CD14-positive monocyte (primary cell): Measurements from ENCODE around the gene ZNF865. TPM values are rescaled to one million over a fixed set of nuclear protein-coding genes. Genes with fewer than 3 reads are reported as not detected.

Source experiments
- DNase-seq, 3 donors: peaks; one replicate each; pipeline ENCODE4 v3.0.0-alpha.2; 2011 to 2022
- H2AFZ ChIP-seq: 2 replicates; pipeline ENCODE4 v1.6.0; 2012; ENCODE audit warnings: mild to moderate bottlenecking, low read depth, low read length, inconsistent platforms; ENCODE audit not compliant: insufficient read depth, poor library complexity, severe bottlenecking
- H3K27ac ChIP-seq, 2 donors: 1 replicate in 1 of 2; 2 replicates in 1 of 2; pipeline ENCODE4 v1.5.1; 2012 to 2013; ENCODE audit warnings: low read length in 2 of 2, control low read depth in 1 of 2, inconsistent platforms in 1 of 2, low read depth in 1 of 2, mild to moderate bottlenecking in 1 of 2
- H3K27me3 ChIP-seq, 2 donors: one replicate each; pipeline versions ENCODE4 v1.6.0 to v1.6.1; 2011 to 2013; ENCODE audit warnings: low read length in 2 of 2; ENCODE audit not compliant: control insufficient read depth in 2 of 2, insufficient read depth in 2 of 2
- H3K36me3 ChIP-seq, 2 donors: replicated peaks in 1 of 2; 1 replicate in 1 of 2; 2 replicates in 1 of 2; pipeline versions ENCODE4 v1.5.1 to v1.6.1; 2012 to 2013; ENCODE audit warnings: low read length in 2 of 2, control low read depth in 1 of 2, inconsistent platforms in 1 of 2, mild to moderate bottlenecking in 1 of 2; ENCODE audit not compliant: insufficient read depth in 2 of 2, control insufficient read depth in 1 of 2
- H3K4me1 ChIP-seq, 2 donors: 1 replicate in 1 of 2; 2 replicates in 1 of 2; pipeline versions ENCODE4 v1.5.1 to v1.6.1; 2012 to 2013; ENCODE audit warnings: low read length in 2 of 2, control low read depth in 1 of 2, inconsistent platforms in 1 of 2, mild to moderate bottlenecking in 1 of 2, moderate library complexity in 1 of 2; ENCODE audit not compliant: insufficient read depth in 2 of 2, control insufficient read depth in 1 of 2
- H3K4me2 ChIP-seq: replicated peaks from 2 replicates; pipeline ENCODE3; 2012; ENCODE audit warnings: low read length, moderate library complexity, mild to moderate bottlenecking; ENCODE audit not compliant: poor library complexity, severe bottlenecking; ENCODE audit errors: extremely low read depth
- H3K4me3 ChIP-seq, 3 experiments: fragments of 200-600 bp in 1 of 3; sonication (generic) in 1 of 3; replicated peaks in 1 of 3; 1 replicate in 2 of 3; 2 replicates in 1 of 3; pipeline ENCODE4 v1.5.1; 2011 to 2013; ENCODE audit warnings: low read length in 3 of 3, mild to moderate bottlenecking in 3 of 3, control low read depth in 2 of 3, low read depth in 2 of 3, inconsistent platforms in 1 of 3, moderate library complexity in 1 of 3
- H3K79me2 ChIP-seq: 2 replicates; pipeline ENCODE4 v1.6.0; 2012; ENCODE audit warnings: mild to moderate bottlenecking, control low read depth, inconsistent platforms, low read length, moderate library complexity; ENCODE audit not compliant: insufficient read depth
- H3K9ac ChIP-seq: 2 replicates; pipeline ENCODE4 v1.6.0; 2017; ENCODE audit warnings: low read length, mild to moderate bottlenecking; ENCODE audit not compliant: insufficient read depth, poor library complexity, severe bottlenecking
- H3K9me3 ChIP-seq, 2 donors: replicated peaks in 1 of 2; 1 replicate in 1 of 2; 2 replicates in 1 of 2; pipeline versions ENCODE4 v1.5.1 to v1.6.1; 2012 to 2013; ENCODE audit warnings: low read length in 2 of 2, control low read depth in 1 of 2; ENCODE audit not compliant: control insufficient read depth in 1 of 2, insufficient read depth in 1 of 2
- H4K20me1 ChIP-seq: 2 replicates; pipeline ENCODE4 v1.6.0; 2012; ENCODE audit warnings: mild to moderate bottlenecking, low read length, control low read depth, moderate library complexity; ENCODE audit not compliant: insufficient read depth
- H3K27ac Mint-ChIP-seq, 7 donors: one replicate each; pipeline ENCODE4 v1.8.0; 2020; ENCODE audit warnings: mild to moderate bottlenecking in 7 of 7, mixed read lengths in 7 of 7, moderate library complexity in 6 of 7, inconsistent platforms in 2 of 7
- H3K27me3 Mint-ChIP-seq, 3 donors: one replicate each; pipeline ENCODE4 v1.8.0; 2021 to 2022; ENCODE audit warnings: low read depth in 3 of 3, mild to moderate bottlenecking in 3 of 3, mixed read lengths in 3 of 3, moderate library complexity in 3 of 3, inconsistent platforms in 1 of 3
- H3K36me3 Mint-ChIP-seq, 2 donors: one replicate each; pipeline ENCODE4 v1.8.0; 2020; ENCODE audit warnings: mixed read lengths in 2 of 2, inconsistent platforms in 1 of 2, mild to moderate bottlenecking in 1 of 2
- H3K4me1 Mint-ChIP-seq: one replicate; pipeline ENCODE4 v1.8.0; 2020; ENCODE audit warnings: mild to moderate bottlenecking, mixed read lengths
- H3K4me3 Mint-ChIP-seq, 2 donors: one replicate each; pipeline ENCODE4 v1.8.0; 2020; ENCODE audit warnings: mild to moderate bottlenecking in 2 of 2, mixed read lengths in 2 of 2, moderate library complexity in 1 of 2
- H3K9me3 Mint-ChIP-seq, 7 donors: one replicate each; pipeline ENCODE4 v1.8.0; 2020 to 2022; ENCODE audit warnings: mixed read lengths in 7 of 7, mild to moderate bottlenecking in 6 of 7, moderate library complexity in 6 of 7, inconsistent platforms in 2 of 7
- CTCF ChIP-seq: fragments of 200-600 bp; IDR thresholded peaks from one replicate; pipeline ENCODE4 v1.8.0; 2022; ENCODE audit warnings: antibody characterized with exemption, mild to moderate bottlenecking
- WGBS: methylation state at CpG from one replicate; pipeline ENCODE4 v1.1.5; 2013; ENCODE audit warnings: missing lambda C conversion rate; ENCODE audit not compliant: insufficient coverage; 5-methylcytosine and 5-hydroxymethylcytosine counted together
- intact Hi-C, 2 donors: fragments of 100-400 bp; cut with micrococcal nuclease; formaldehyde crosslinking; loops; one replicate each; pipeline versions ENCODE4 v1.15.0 to v1.15.1; 2023
- polyA plus RNA-seq, 3 donors: library from polyadenylated mRNA; depleted of rRNA in 1 of 3; unstranded in 2 of 3; stranded (reverse) in 1 of 3; fragments of 300-500 nt in 2 of 3; fragments of >200 nt in 1 of 3; fragmentation: Illumina TruSeq in 2 of 3; gene quantifications; 1 replicate in 2 of 3; 2 replicates in 1 of 3; pipeline ENCODE4 v1.2.3, GENCODE V29; 2012 to 2021

Gene ZNF865
- polyA plus RNA-seq, 3 donors: 0.03 to 6.0 (median 0.07) TPM

GRCh38 chr19:55605207-55605636 lies 225 bp upstream of the ZNF865 start:
- Histone ChIP-seq H3K4me3 (peak overlapping the region; percentile 64 to 92 (median 81)), H3K27me3 (no peaks in the 10 kb centered on the region), H2AFZ (peak overlapping the region; percentile 65), H3K27ac (peak overlapping the region; percentile 76 to 85), H3K4me2 (peak overlapping the region; percentile 77), H3K36me3 (peaks cover 4 to 37% of the 10 kb centered on the region in 2 donors), H3K4me1 (peaks cover 34 to 60% of the 10 kb centered on the region in 2 donors), H4K20me1 (peaks cover 35% of the 10 kb centered on the region), H3K79me2 (peaks cover 81% of the 10 kb centered on the region), H3K9ac (peak overlapping the region; percentile 78), H3K9me3 (no peaks in the 10 kb centered on the region)
- Mint-ChIP-seq H3K36me3 (peaks cover 22 to 39% of the 10 kb centered on the region in 2 donors), H3K27me3 (no peaks in the 10 kb centered on the region), H3K9me3 (no peaks in the 10 kb centered on the region), H3K27ac (peak overlapping the region; percentile 92 to 97 (median 93)), H3K4me1 (peaks cover 62% of the 10 kb centered on the region), H3K4me3 (peak overlapping the region; percentile 82 to 92)
- intact Hi-C loops: loop anchor here in 1 of 2 donors (5.0 to 10.0 kb wide), 3 partner anchors 37 to 200 kb away; partner anchors contain the start of genes UBE2S, ZNF580 and ZNF581
- 0% methylated on average over 26 of the region's 43 CpGs for WGBS
- peak; percentile 87 to 90 (median 88) for DNase-seq
- TF ChIP-seq CTCF: no peak

- TF ChIP-seq CTCF: peak; percentile 23
- peaks cover 80% of the 10 kb centered on the region for H3K79me2 ChIP-seq
- H3K4me3 ChIP-seq: peak overlapping the region; percentile 81 to 92 (median 92)
- H2AFZ ChIP-seq: peak overlapping the region; percentile 65
- intact Hi-C loops: loop anchor here (2.0 to 10.0 kb wide), 4 partner anchors 14 to 202 kb away; partner anchors contain the start of genes UBE2S (in 1 of the 2), ZNF580 (in 1 of the 2) and ZNF581 (in 1 of the 2)
- DNase-seq: no peak
- peak overlapping the region; percentile 78 for H3K9ac ChIP-seq
- H3K4me1 Mint-ChIP-seq: peaks cover 67% of the 10 kb centered on the region
- peak overlapping the region; percentile 77 for H3K4me2 ChIP-seq
- peak overlapping the region; percentile 94 to 98 for H3K4me3 Mint-ChIP-seq
- peaks cover 4 to 44% of the 10 kb centered on the region in 2 donors for H3K36me3 ChIP-seq
- H3K36me3 Mint-ChIP-seq: peaks cover 27 to 47% of the 10 kb centered on the region in 2 donors
- H3K4me1 ChIP-seq: peaks cover 28 to 55% of the 10 kb centered on the region in 2 donors
- H3K9me3 Mint-ChIP-seq: no peaks in the 10 kb centered on the region
- WGBS: 31% methylated on average over 12 of the region's 12 CpGs
- H3K27me3 ChIP-seq: no peaks in the 10 kb centered on the region
- H4K20me1 ChIP-seq: peaks cover 45% of the 10 kb centered on the region
- no peaks in the 10 kb centered on the region for H3K9me3 ChIP-seq
- H3K27ac ChIP-seq: peak overlapping the region; percentile 76 to 85
- H3K27me3 Mint-ChIP-seq: no peaks in the 10 kb centered on the region
- peak overlapping the region; percentile 78 to 97 (median 96) for H3K27ac Mint-ChIP-seq
Observed at GRCh38 chr19:55606471-55606787, 982 bp downstream of the ZNF865 start.
